Colonic mucosa (tissue), 4 donors: Measurements from ENCODE around the gene NPIPB2. TPM values are rescaled to one million over a fixed set of nuclear protein-coding genes. Genes with fewer than 3 reads are reported as not detected.
"Not testable (repeated sequence)": the region's sequence is repeated elsewhere in the genome, so short reads cannot be mapped to it uniquely, and the experiment has no call there.

Experiments
- DNase-seq: peaks from one replicate; pipeline ENCODE4 v3.0.0-alpha.2; 2020
- H3K27ac ChIP-seq: fragments of 200-600 bp; one replicate; pipeline ENCODE4 v1.8.0; 2021
- H3K27me3 ChIP-seq: fragments of 200-600 bp; one replicate; pipeline ENCODE4 v1.8.0; 2021
- H3K36me3 ChIP-seq: fragments of 200-600 bp; one replicate; pipeline ENCODE4 v1.8.0; 2021
- H3K4me1 ChIP-seq: fragments of 200-600 bp; one replicate; pipeline ENCODE4 v1.8.0; 2021; ENCODE audit warnings: mild to moderate bottlenecking
- H3K4me3 ChIP-seq: fragments of 200-600 bp; one replicate; pipeline ENCODE4 v1.8.0; 2021
- H3K9ac ChIP-seq, 2 donors: one replicate each; pipeline ENCODE4 v1.7.0; 2013; ENCODE audit warnings: control low read depth in 2 of 2, low read depth in 2 of 2, low read length in 2 of 2
- H3K9me3 ChIP-seq: fragments of 200-600 bp; one replicate; pipeline ENCODE4 v1.8.0; 2021
- intact Hi-C: fragments of 100-400 bp; cut with DNase I; formaldehyde crosslinking; loops from one replicate; pipeline ENCODE4 v1.14.1; 2022
- total RNA-seq, 2 donors: library from RNA; stranded (reverse); fragmentation: NEBNext Ultra II Directional in 1 of 2; extraction: Animal tissue kit (Norgen Biotek cat#: 25700) in 1 of 2; gene quantifications; one replicate each; pipeline ENCODE4 v1.2.1, GENCODE V29; 2021
- TF ChIP-seq, protein P1 (sequence below): fragments of 200-600 bp; IDR thresholded peaks from one replicate; pipeline ENCODE4 v1.8.0; 2022; ENCODE audit warnings: antibody characterized with exemption, mild to moderate bottlenecking
- donor health status: healthy.
- donor health status: DM: no; HTN: no; CAD: no.
- donor health status: DM: no; HTN: no; CAD: no.

The NPIPB2 gene
- total RNA-seq, 2 donors from 2014 or later = 2.4 to 9.3 TPM

DNA sequence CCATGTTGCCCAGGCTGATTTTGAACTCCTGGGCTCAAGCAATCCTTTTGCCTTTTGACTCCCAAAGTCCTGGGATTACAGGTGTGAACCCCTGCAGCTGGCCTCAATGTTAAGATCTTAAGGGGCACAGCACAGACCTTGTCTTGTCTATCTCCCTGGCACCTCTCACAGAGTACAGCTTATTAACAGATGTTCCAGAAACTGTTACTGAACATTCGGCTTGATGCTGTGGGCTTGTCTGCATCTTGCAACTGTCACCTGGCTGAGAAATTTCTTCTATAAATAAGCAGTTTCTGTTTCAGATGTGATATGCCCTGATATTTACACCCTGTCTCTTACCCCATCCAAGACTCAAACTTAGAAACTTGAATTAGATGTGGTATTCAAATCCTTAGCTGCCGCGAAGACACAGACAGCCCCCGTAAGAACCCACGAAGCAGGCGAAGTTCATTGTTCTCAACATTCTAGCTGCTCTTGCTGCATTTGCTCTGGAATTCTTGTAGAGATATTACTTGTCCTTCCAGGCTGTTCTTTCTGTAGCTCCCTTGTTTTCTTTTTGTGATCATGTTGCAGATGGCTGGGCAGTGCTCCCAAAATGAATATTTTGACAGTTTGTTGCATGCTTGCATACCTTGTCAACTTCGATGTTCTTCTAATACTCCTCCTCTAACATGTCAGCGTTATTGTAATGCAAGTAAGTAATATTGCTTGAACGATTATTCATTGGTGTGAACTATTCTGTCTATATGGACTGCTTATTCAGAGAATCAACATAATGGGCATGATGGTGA lies 23.1 kb upstream of the NPIPB2 start, which contains the start of gene TNFRSF17:
TSS of gene TNFRSF17 (plus strand) at position 450 of the 791 bp plus-strand sequence. CDS start at position 565, 115 bp downstream.
- TF ChIP-seq, protein P1, sequence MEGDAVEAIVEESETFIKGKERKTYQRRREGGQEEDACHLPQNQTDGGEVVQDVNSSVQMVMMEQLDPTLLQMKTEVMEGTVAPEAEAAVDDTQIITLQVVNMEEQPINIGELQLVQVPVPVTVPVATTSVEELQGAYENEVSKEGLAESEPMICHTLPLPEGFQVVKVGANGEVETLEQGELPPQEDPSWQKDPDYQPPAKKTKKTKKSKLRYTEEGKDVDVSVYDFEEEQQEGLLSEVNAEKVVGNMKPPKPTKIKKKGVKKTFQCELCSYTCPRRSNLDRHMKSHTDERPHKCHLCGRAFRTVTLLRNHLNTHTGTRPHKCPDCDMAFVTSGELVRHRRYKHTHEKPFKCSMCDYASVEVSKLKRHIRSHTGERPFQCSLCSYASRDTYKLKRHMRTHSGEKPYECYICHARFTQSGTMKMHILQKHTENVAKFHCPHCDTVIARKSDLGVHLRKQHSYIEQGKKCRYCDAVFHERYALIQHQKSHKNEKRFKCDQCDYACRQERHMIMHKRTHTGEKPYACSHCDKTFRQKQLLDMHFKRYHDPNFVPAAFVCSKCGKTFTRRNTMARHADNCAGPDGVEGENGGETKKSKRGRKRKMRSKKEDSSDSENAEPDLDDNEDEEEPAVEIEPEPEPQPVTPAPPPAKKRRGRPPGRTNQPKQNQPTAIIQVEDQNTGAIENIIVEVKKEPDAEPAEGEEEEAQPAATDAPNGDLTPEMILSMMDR = no peak
- Histone ChIP-seq H3K4me3 (no peak within 1 kb of the TSS), H3K27ac (no peak within 1 kb of the TSS), H3K36me3 (no peaks in the 10 kb centered on the region), H3K27me3 (no peaks in the 10 kb centered on the region), H3K9me3 (no peaks in the 10 kb centered on the region), H3K9ac (no peak within 1 kb of the TSS), H3K4me1 (no peaks in the 10 kb centered on the region)
- DNase-seq = no peak
- intact Hi-C loops = no loop called here

DNA sequence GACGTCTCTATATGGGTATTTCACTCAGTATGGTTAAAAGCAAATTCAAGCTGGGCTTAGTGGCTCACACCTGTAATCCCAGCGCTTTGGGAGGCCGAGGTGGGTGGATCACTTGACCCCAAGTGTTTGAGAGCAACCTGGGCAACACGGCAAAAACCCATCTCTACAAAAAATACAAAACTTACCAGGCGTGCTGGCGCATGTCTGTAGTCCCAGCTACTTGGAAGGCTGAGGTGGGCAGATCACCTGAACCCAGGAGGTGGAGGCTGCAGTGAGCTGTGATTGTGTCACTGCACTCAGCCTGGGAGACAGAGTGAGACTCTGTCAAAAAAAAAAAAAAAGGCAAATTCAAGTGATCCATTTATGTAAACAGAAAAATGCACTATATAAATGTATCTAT lies 21.9 kb upstream of the NPIPB2 start:
- no peaks in the 10 kb centered on the region for H3K4me1 ChIP-seq
- no peak overlapping the region for H3K9ac ChIP-seq
- no peaks in the 10 kb centered on the region for H3K36me3 ChIP-seq
- no peak for DNase-seq
- no peak overlapping the region for H3K27ac ChIP-seq
- H3K4me3 ChIP-seq = no peak overlapping the region
- no peaks in the 10 kb centered on the region for H3K27me3 ChIP-seq
- TF ChIP-seq, protein P1 = no peak
- no peaks in the 10 kb centered on the region for H3K9me3 ChIP-seq
- intact Hi-C loops = no loop called here

DNA sequence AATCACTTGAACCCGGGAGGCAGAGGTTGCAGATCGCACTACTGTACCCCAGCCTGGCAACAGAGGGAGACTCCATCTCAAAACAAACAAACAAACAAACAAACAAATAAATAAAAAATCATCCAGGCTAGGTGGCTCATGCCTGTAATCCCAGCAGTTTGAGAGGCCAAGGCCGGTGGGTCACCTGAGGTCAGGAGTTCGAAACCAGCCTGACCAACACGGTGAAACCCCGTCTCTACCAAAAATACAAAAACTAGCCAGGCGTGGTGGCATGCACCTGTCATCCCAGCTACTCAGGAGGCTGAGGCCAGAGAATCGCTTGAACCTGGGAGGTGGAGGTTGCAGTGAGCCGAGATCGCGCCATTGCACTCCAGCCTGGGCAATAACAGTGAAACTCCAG lies 21.1 kb upstream of the NPIPB2 start:
- intact Hi-C loops, H3K27ac ChIP-seq, DNase-seq: not testable (repeated sequence)

DNA sequence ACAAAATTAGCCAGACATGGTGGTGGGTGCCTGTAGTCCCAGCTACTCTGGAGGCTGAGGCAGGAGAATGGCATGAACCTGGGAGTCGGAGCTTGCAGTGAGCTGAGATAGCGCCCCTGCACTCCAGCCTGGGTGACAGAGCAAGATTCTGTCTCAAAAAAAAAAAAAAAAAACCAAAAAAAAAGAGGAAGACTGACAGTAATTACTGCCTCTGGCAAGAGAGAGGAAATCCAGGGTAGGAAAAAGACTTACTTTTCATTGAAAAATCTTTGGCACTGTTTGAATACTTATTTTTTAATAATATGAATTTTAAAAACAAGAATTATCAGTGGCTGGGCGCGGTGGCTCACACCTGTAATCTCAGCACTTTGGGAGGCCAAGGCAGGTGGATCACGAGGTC lies 20.6 kb upstream of the NPIPB2 start:
- not testable (repeated sequence) for H3K9me3 ChIP-seq

More for the DNA sequence above, 21.1 kb upstream of the NPIPB2 start:
- not testable (repeated sequence) for H3K27me3 ChIP-seq, H3K36me3 ChIP-seq, H3K9me3 ChIP-seq, H3K4me3 ChIP-seq, H3K4me1 ChIP-seq, H3K9ac ChIP-seq

DNA sequence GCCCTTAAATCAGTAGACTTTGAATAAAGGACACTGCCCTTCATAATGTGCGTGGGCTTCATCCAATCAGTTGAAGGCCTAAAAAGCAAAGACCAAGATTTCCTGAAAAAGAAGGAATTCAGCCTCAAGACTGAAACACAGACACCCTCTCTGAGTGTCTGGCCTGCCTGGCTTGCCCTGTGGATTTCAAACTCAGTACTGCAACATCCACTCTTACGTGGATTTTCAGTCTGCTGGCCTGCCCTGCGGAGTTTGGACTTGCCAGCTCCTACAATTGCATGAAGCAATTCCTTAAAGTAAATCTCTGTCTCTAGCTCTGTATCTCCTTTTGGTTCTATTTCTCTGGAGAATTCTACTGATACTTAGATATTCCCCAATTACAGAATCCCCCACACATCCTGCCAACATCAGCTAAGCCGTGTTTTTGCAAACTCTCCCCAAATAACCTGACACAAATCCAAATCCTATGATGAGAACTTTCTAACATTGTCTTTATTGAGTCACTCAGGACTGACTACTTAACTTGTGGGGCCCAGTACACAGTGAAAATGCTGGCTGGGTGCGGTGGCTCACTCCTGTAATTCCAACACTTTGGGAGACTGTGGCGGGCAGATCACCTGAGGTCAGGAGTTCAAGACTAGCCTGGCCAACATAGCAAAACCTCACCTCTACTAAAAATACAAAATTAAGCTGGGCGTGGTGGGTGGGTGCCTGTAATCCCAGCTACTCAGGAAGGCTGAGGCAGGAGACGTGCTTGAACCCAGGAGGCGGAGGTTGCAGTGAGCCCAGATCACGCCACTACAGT lies 15.9 kb upstream of the NPIPB2 start:
- H3K4me1 ChIP-seq = no peaks in the 10 kb centered on the region
- DNase-seq = no peak
- H3K27me3 ChIP-seq = no peaks in the 10 kb centered on the region
- intact Hi-C loops = no loop called here
- H3K9ac ChIP-seq = no peak overlapping the region
- no peaks in the 10 kb centered on the region for H3K36me3 ChIP-seq
- H3K4me3 ChIP-seq = no peak overlapping the region
- no peaks in the 10 kb centered on the region for H3K9me3 ChIP-seq
- TF ChIP-seq, protein P1 = no peak
- no peak overlapping the region for H3K27ac ChIP-seq

More for the DNA sequence above, 20.6 kb upstream of the NPIPB2 start:
- DNase-seq, H3K9ac ChIP-seq, H3K4me3 ChIP-seq, intact Hi-C loops, H3K27ac ChIP-seq, H3K4me1 ChIP-seq, H3K27me3 ChIP-seq, H3K36me3 ChIP-seq: not testable (repeated sequence)

DNA sequence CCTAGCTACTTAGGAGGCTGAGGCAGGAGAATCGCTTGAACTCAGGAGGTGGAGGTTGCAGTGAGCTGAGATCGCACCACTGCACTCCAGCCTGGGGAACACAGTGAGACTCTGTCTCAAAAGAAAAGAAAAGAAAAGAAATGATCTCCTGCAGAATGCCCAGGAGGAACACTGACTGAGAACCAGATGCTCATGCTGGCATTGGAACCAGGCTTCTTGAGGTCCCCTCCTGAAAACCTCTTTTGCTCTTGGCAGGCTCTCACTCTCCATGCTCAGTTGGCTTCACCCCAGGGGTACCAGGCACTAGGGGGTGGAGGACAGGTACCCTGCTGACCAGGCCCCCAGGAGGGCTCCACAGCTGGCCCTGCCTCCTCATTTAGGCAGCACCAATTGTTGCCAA lies 14.7 kb upstream of the NPIPB2 start:
- no peak overlapping the region for H3K4me3 ChIP-seq
- H3K9me3 ChIP-seq = no peaks in the 10 kb centered on the region
- no peak overlapping the region for H3K27ac ChIP-seq
- H3K27me3 ChIP-seq = no peaks in the 10 kb centered on the region
- H3K9ac ChIP-seq = no peak overlapping the region
- TF ChIP-seq, protein P1 = no peak
- no peak for DNase-seq
- H3K36me3 ChIP-seq = no peaks in the 10 kb centered on the region
- no peaks in the 10 kb centered on the region for H3K4me1 ChIP-seq
- intact Hi-C loops = no loop called here
